Kasumi-1 (cell line): Measurements from ENCODE around the gene OR2A1.
"Not testable (repeated sequence)": the region's sequence is repeated elsewhere in the genome, so short reads cannot be mapped to it uniquely, and the experiment has no call there.

Experiments used
- DNase-seq, 2 experiments: peaks; one replicate each; lab custom pipeline; 2025; lab: John Stamatoyannopoulos, UW

OR2A1 gene

GRCh38 chr7:144311872-144312469 is at the start of gene OR2A1:
OR2A1 (plus strand) TSS chr7:144312419; CDS start chr7:144318125, 5,706 bp downstream.
- not testable (repeated sequence) for DNase-seq

GRCh38 chr7:144264692-144265091 is 47.5 kb upstream of the OR2A1 start, which contains the start of gene OR2A7:
OR2A7 (minus strand) TSS chr7:144264792; CDS start chr7:144259628, 5,164 bp downstream.
- not testable (repeated sequence) for DNase-seq

- not testable (repeated sequence) for DNase-seq
These were observed 43.0 kb upstream of the OR2A1 start, which contains the start of gene CTAGE8 for GRCh38 chr7:144269188-144269587. CTAGE8 (minus strand) TSS chr7:144269288; CDS start chr7:144269250, 38 bp downstream.

GRCh38 chr7:144275281-144275680 is 36.9 kb upstream of the OR2A1 start:
- DNase-seq: not testable (repeated sequence)

GRCh38 chr7:144280010-144280409 is 32.2 kb upstream of the OR2A1 start:
- DNase-seq: not testable (repeated sequence)

- not testable (repeated sequence) for DNase-seq
These were observed 30.2 kb upstream of the OR2A1 start for GRCh38 chr7:144281981-144282380.

GRCh38 chr7:144282490-144282889 is 29.7 kb upstream of the OR2A1 start:
- not testable (repeated sequence) for DNase-seq

GRCh38 chr7:144283716-144284115 is 28.5 kb upstream of the OR2A1 start:
- not testable (repeated sequence) for DNase-seq

GRCh38 chr7:144287171-144287784 is 24.9 kb upstream of the OR2A1 start:
- not testable (repeated sequence) for DNase-seq

- not testable (repeated sequence) for DNase-seq
These were observed 20.6 kb upstream of the OR2A1 start for GRCh38 chr7:144291607-144292006.

GRCh38 chr7:144292384-144293161 is 19.6 kb upstream of the OR2A1 start:
- DNase-seq: not testable (repeated sequence)

- not testable (repeated sequence) for DNase-seq
These were observed 18.3 kb upstream of the OR2A1 start for GRCh38 chr7:144293794-144294499.

GRCh38 chr7:144302578-144303303 is 9.5 kb upstream of the OR2A1 start:
- not testable (repeated sequence) for DNase-seq

- DNase-seq: not testable (repeated sequence)
These were observed 8.6 kb upstream of the OR2A1 start for GRCh38 chr7:144303607-144304006.

GRCh38 chr7:144305156-144305555 is 7.1 kb upstream of the OR2A1 start:
- DNase-seq: not testable (repeated sequence)

- not testable (repeated sequence) for DNase-seq
These were observed 2.5 kb upstream of the OR2A1 start for GRCh38 chr7:144309702-144310101.

- DNase-seq: not testable (repeated sequence)
These were observed 1.0 kb upstream of the OR2A1 start for GRCh38 chr7:144311218-144311617.

GRCh38 chr7:144317537-144317936 is 5.3 kb downstream of the OR2A1 start:
- DNase-seq: not testable (repeated sequence)

GRCh38 chr7:144319547-144319946 is 7.3 kb downstream of the OR2A1 start:
- not testable (repeated sequence) for DNase-seq

GRCh38 chr7:144321677-144322206 is 9.5 kb downstream of the OR2A1 start:
- DNase-seq: not testable (repeated sequence)

GRCh38 chr7:144323359-144323758 is 11.1 kb downstream of the OR2A1 start:
- DNase-seq: not testable (repeated sequence)
